GM13976 (cell line): ENCODE results near the gene RSPH6A.

Experiments
- DNase-seq: peaks from one replicate; pipeline ENCODE4 v3.0.0; 2012; ENCODE audit warnings: low spot score
- in situ Hi-C: fragments of 300-500 bp; cut with MboI; formaldehyde crosslinking; loops from one replicate; pipeline ENCODE4 v1.12.0; 2022; ENCODE audit warnings: low sequenced_read_pairs, mixed read lengths, inconsistent platforms; ENCODE audit not compliant: unreplicated experiment
- TF ChIP-seq, protein P1 (sequence below): IDR thresholded peaks from 2 replicates; pipeline ENCODE4 v1.5.1; 2012; ENCODE audit warnings: borderline replicate concordance, mild to moderate bottlenecking; ENCODE audit not compliant: insufficient read depth; ENCODE audit errors: extremely low read depth, missing control alignments, control extremely low read depth

Gene RSPH6A

GRCh38 chr19:45786533-45786894 lies 28.6 kb downstream of the RSPH6A start:
- no peak for DNase-seq
- in situ Hi-C loops: no loop called here
- TF ChIP-seq, protein P1, sequence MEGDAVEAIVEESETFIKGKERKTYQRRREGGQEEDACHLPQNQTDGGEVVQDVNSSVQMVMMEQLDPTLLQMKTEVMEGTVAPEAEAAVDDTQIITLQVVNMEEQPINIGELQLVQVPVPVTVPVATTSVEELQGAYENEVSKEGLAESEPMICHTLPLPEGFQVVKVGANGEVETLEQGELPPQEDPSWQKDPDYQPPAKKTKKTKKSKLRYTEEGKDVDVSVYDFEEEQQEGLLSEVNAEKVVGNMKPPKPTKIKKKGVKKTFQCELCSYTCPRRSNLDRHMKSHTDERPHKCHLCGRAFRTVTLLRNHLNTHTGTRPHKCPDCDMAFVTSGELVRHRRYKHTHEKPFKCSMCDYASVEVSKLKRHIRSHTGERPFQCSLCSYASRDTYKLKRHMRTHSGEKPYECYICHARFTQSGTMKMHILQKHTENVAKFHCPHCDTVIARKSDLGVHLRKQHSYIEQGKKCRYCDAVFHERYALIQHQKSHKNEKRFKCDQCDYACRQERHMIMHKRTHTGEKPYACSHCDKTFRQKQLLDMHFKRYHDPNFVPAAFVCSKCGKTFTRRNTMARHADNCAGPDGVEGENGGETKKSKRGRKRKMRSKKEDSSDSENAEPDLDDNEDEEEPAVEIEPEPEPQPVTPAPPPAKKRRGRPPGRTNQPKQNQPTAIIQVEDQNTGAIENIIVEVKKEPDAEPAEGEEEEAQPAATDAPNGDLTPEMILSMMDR: no peak

GRCh38 chr19:45785781-45786532 lies 29.2 kb downstream of the RSPH6A start:
- TF ChIP-seq, protein P1: no peak
- in situ Hi-C loops: no loop called here
- no peak for DNase-seq

DNA sequence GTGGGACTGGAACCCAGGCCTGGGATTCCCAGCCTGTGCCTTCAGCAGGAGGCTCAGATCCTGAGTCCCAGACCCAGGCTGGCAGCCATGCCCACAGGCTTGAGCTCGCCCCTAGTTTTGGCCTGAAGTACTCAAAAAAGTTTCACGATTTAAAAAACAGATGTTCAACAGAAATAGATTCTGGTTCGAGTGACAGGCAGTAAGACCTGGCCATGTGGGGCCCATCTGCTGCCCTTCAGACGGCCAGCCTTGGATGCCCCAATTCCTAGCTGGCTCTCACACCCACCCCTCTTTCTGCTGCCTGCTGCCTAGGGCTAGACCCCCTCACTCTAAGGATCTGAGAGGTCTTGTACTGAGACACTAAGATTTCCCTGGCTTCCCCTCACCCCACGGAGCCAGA lies 30.0 kb downstream of the RSPH6A start:
- no peak for DNase-seq
- in situ Hi-C loops: no loop called here
- TF ChIP-seq, protein P1: no peak

DNA sequence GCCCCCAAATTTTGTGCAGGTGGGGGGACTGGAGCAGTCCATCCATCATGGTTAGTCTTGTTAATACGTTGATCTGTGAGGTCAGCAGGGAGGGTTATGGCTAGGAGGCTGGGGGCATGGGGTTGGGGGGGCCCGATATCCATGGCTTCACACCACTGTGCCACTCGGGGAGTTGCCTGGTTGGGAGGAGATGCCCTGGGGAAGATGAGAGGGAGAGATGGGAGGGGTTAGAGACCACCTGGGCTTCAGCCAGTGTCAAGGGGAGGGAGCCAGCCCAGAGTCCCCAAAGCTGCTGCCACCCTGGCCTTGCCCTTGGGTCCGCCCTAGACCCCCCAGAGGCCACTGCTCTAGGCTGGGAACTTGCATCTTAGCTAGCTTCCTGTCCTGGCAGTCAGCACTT lies 31.0 kb downstream of the RSPH6A start:
- TF ChIP-seq, protein P1: no peak
- in situ Hi-C loops: no loop called here

DNA sequence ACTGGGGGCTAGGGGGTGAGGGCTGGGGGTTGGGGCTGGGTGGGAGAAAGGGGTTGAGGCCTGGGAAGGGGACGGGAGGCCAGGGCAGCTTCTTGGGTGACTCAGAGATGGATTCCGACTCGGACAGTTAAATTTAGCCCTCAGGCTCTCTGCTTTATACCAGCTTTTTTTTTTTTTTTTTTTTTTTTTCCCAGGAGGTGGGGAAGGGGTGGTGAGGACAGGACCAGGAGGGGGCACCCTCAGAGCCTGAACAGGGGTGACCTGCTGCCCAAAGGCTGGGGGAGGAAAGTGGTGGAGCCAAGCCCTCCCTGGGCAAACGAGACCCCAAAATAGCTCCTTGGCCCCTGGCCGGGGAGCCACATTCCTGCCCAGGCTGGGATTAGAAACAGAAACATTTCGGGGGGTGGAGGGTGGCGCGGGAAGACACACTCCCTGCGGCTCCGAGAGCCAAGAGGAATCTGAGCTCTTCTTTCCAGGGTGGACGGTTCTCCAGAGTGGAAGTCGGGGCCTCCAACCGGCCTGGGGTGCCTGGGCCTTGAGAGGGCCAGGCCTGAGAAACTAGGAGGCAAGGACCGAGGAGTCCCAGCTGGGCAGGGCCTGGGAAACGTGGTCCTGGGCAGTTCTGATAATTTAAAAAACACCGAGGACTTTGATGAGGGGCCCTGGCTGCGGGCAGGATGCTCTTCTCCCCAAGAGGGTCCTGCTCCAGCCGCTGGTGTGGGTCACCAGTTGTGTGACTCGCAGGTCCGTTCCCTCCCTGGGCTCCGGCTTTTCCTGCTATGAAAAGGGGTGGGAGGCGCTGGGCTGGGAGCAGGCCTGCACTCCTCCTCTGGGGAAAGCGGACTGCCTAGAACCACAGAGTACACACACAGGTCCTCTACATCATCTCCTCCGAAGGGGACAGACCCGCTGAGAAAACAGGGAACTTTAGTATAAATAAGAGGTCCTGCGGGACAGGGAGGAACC lies 32.0 kb downstream of the RSPH6A start:
- no peak for DNase-seq
- in situ Hi-C loops: no loop called here
- TF ChIP-seq, protein P1: no peak

More for the DNA sequence above, 31.0 kb downstream of the RSPH6A start:
- no peak for DNase-seq

GRCh38 chr19:45782162-45782691 lies 32.9 kb downstream of the RSPH6A start, which contains the start of gene DMPK:
DMPK (minus strand) TSS chr19:45782490; CDS start chr19:45782352, 138 bp downstream.
- in situ Hi-C loops: no loop called here
- TF ChIP-seq, protein P1: no peak
- DNase-seq: no peak
